Esophagus squamous epithelium (tissue), 4 donors: Measurements from ENCODE around the gene TMEM215.
"Not testable (repeated sequence)": the region's sequence is repeated elsewhere in the genome, so short reads cannot be mapped to it uniquely, and the experiment has no call there.

ENCODE experiments used
- CTCF ChIP-seq, 6 experiments: fragments of 450-650 bp in 4 of 6; fragments of 200-600 bp in 2 of 6; sonication (generic) in 2 of 6; IDR thresholded peaks; one replicate each; pipeline ENCODE4 v1.5.1; 2016 to 2019; ENCODE audit warnings: antibody characterized with exemption in 6 of 6, mild to moderate bottlenecking in 4 of 6, moderate library complexity in 4 of 6
- POLR2A ChIP-seq, 4 donors: fragments of 450-650 bp; IDR thresholded peaks; one replicate each; pipeline ENCODE4 v1.6.1; 2017; ENCODE audit warnings: antibody characterized with exemption in 4 of 4, mild to moderate bottlenecking in 4 of 4, moderate library complexity in 3 of 4

GRCh38 chr9:32796015-32796414 is 12.7 kb downstream of the TMEM215 start:
- TF ChIP-seq CTCF, POLR2A (IDR thresholded peaks at IDR 0.05): not testable (repeated sequence)
